Skeletal muscle tissue (tissue), 4 donors: ENCODE results near the gene TMED7. TPM values are rescaled to one million over a fixed set of nuclear protein-coding genes. Genes with fewer than 3 reads are reported as not detected.
"Not testable (repeated sequence)": the region's sequence is repeated elsewhere in the genome, so short reads cannot be mapped to it uniquely, and the experiment has no call there.

Source experiments
- H3K27ac ChIP-seq: one replicate; pipeline ENCODE4 v1.7.0; 2013; ENCODE audit warnings: mild to moderate bottlenecking, low read depth, low read length, inconsistent platforms
- H3K27me3 ChIP-seq, 3 donors: one replicate each; pipeline ENCODE4 v1.7.0; 2013; ENCODE audit warnings: low read length in 3 of 3; ENCODE audit not compliant: control insufficient read depth in 3 of 3, insufficient read depth in 3 of 3
- H3K36me3 ChIP-seq, 3 donors: one replicate each; pipeline ENCODE4 v1.7.0; 2013; ENCODE audit warnings: low read length in 3 of 3; ENCODE audit not compliant: control insufficient read depth in 3 of 3, insufficient read depth in 3 of 3
- H3K4me1 ChIP-seq, 3 donors: one replicate each; pipeline ENCODE4 v1.7.0; 2013; ENCODE audit warnings: low read length in 3 of 3, mild to moderate bottlenecking in 3 of 3; ENCODE audit not compliant: control insufficient read depth in 3 of 3, insufficient read depth in 3 of 3
- H3K4me3 ChIP-seq, 3 donors: one replicate each; pipeline ENCODE4 v1.7.0; 2013; ENCODE audit warnings: low read length in 3 of 3
- H3K9ac ChIP-seq, 3 donors: one replicate each; pipeline ENCODE4 v1.7.0; 2013; ENCODE audit warnings: low read length in 3 of 3, mild to moderate bottlenecking in 3 of 3, moderate library complexity in 2 of 3, low read depth in 1 of 3
- H3K9me3 ChIP-seq, 3 donors: one replicate each; pipeline ENCODE4 v1.7.0; 2013; ENCODE audit warnings: low read length in 3 of 3; ENCODE audit not compliant: control insufficient read depth in 3 of 3
- total RNA-seq: library from RNA; depleted of rRNA; stranded (reverse); fragments of >200 nt; gene quantifications from one replicate; pipeline ENCODE4 v1.2.3, GENCODE V29; 2014
- donor health status: Osteomylitis.

Gene TMED7
- total RNA-seq, 1 donor from 2014 or later: 50.1 TPM

GRCh38 chr5:115655994-115656393, 30.2 kb upstream of the TMED7 start:
- Histone ChIP-seq H3K27me3 (no peaks in the 10 kb centered on the region), H3K9me3 (no peaks in the 10 kb centered on the region), H3K36me3 (no peaks in the 10 kb centered on the region), H3K9ac (no peak overlapping the region), H3K4me3 (no peak overlapping the region), H3K27ac (no peak overlapping the region), H3K4me1 (no peaks in the 10 kb centered on the region)

- no peaks in the 10 kb centered on the region for H3K9me3 ChIP-seq
- H3K36me3 ChIP-seq: no peaks in the 10 kb centered on the region
- no peaks in the 10 kb centered on the region for H3K4me1 ChIP-seq
- peaks cover 0 to 2% (median 0%) of the 10 kb centered on the region in 3 donors for H3K27me3 ChIP-seq
- no peak overlapping the region for H3K27ac ChIP-seq
- no peak overlapping the region for H3K9ac ChIP-seq
- no peak overlapping the region for H3K4me3 ChIP-seq
Observed at GRCh38 chr5:115649541-115649940, 23.7 kb upstream of the TMED7 start.

- Histone ChIP-seq H3K9ac (no peak overlapping the region), H3K4me1 (no peaks in the 10 kb centered on the region), H3K4me3 (no peak overlapping the region), H3K9me3 (no peaks in the 10 kb centered on the region), H3K36me3 (no peaks in the 10 kb centered on the region), H3K27ac (no peak overlapping the region), H3K27me3 (peaks cover 0 to 2% (median 0%) of the 10 kb centered on the region in 3 donors)
Observed at GRCh38 chr5:115648056-115648455, 22.2 kb upstream of the TMED7 start.

GRCh38 chr5:115645386-115645785, 19.6 kb upstream of the TMED7 start:
- not testable (repeated sequence) for H3K4me1 ChIP-seq, H3K27me3 ChIP-seq, H3K9me3 ChIP-seq, H3K4me3 ChIP-seq, H3K36me3 ChIP-seq, H3K9ac ChIP-seq, H3K27ac ChIP-seq

- no peaks in the 10 kb centered on the region for H3K9me3 ChIP-seq
- H3K27ac ChIP-seq: no peak overlapping the region
- H3K9ac ChIP-seq: no peak overlapping the region
- H3K4me1 ChIP-seq: no peaks in the 10 kb centered on the region
- no peaks in the 10 kb centered on the region for H3K36me3 ChIP-seq
- peaks cover 0 to 2% (median 0%) of the 10 kb centered on the region in 3 donors for H3K27me3 ChIP-seq
- H3K4me3 ChIP-seq: no peak overlapping the region
Observed at GRCh38 chr5:115644046-115644445, 18.2 kb upstream of the TMED7 start.

- Histone ChIP-seq H3K9me3 (no peaks in the 10 kb centered on the region), H3K27me3 (peaks cover 0 to 2% (median 0%) of the 10 kb centered on the region in 3 donors), H3K36me3 (no peaks in the 10 kb centered on the region)
Observed at GRCh38 chr5:115641948-115642347, 16.1 kb upstream of the TMED7 start.

GRCh38 chr5:115640274-115640673, 14.4 kb upstream of the TMED7 start:
- Histone ChIP-seq H3K9ac (no peak overlapping the region), H3K9me3 (no peaks in the 10 kb centered on the region)

More at GRCh38 chr5:115641948-115642347, 16.1 kb upstream of the TMED7 start:
- Histone ChIP-seq H3K4me1 (no peaks in the 10 kb centered on the region), H3K27ac (no peak overlapping the region), H3K4me3 (no peak overlapping the region), H3K9ac (no peak overlapping the region)

GRCh38 chr5:115639377-115639776, 13.5 kb upstream of the TMED7 start:
- Histone ChIP-seq H3K27me3 (no peaks in the 10 kb centered on the region), H3K9ac (no peak overlapping the region), H3K27ac (no peak overlapping the region), H3K4me1 (peaks cover 0 to 2% (median 0%) of the 10 kb centered on the region in 3 donors), H3K4me3 (no peak overlapping the region), H3K9me3 (no peaks in the 10 kb centered on the region), H3K36me3 (no peaks in the 10 kb centered on the region)

More at GRCh38 chr5:115640274-115640673, 14.4 kb upstream of the TMED7 start:
- Histone ChIP-seq H3K27me3 (no peaks in the 10 kb centered on the region), H3K36me3 (no peaks in the 10 kb centered on the region), H3K4me3 (no peak overlapping the region), H3K27ac (no peak overlapping the region), H3K4me1 (no peaks in the 10 kb centered on the region)

GRCh38 chr5:115637507-115637906, 11.7 kb upstream of the TMED7 start:
- Histone ChIP-seq H3K4me1 (peaks cover 0 to 5% (median 0%) of the 10 kb centered on the region in 3 donors), H3K36me3 (no peaks in the 10 kb centered on the region), H3K4me3 (no peak overlapping the region), H3K9me3 (no peaks in the 10 kb centered on the region), H3K9ac (peak overlapping the region in 1 of 3 donors; percentile 15), H3K27ac (no peak overlapping the region), H3K27me3 (no peaks in the 10 kb centered on the region)

- no peak overlapping the region for H3K27ac ChIP-seq
- H3K4me1 ChIP-seq: peaks cover 0 to 5% (median 0%) of the 10 kb centered on the region in 3 donors
- H3K9ac ChIP-seq: no peak overlapping the region
- H3K4me3 ChIP-seq: no peak overlapping the region
- no peaks in the 10 kb centered on the region for H3K36me3 ChIP-seq
- H3K9me3 ChIP-seq: no peaks in the 10 kb centered on the region
- H3K27me3 ChIP-seq: no peaks in the 10 kb centered on the region
Observed at GRCh38 chr5:115636008-115636407, 10.2 kb upstream of the TMED7 start.
